ENCODE measurements around the gene ATL3. TPM values are rescaled to one million over a fixed set of nuclear protein-coding genes. Genes with fewer than 3 reads are reported as not detected.

The ATL3 gene
- total RNA-seq, 1 donor from 2014 or later = 9.4 TPM

GRCh38 chr11:63670096-63670432, 1.1 kb downstream of the ATL3 start:
- Mint-ChIP-seq H3K27me3 (peaks cover 15% of the 10 kb centered on the region), H3K4me1 (ENCODE audit: low read depth) (no peaks in the 10 kb centered on the region), H3K9me3 (ENCODE audit: low read depth) (no peaks in the 10 kb centered on the region), H3K36me3 (ENCODE audit: insufficient read depth) (peaks cover 2% of the 10 kb centered on the region), H3K27ac (no peak overlapping the region), H3K4me3 (ENCODE audit: low read depth) (peak overlapping the region; percentile 63)
- TF ChIP-seq, protein P1, sequence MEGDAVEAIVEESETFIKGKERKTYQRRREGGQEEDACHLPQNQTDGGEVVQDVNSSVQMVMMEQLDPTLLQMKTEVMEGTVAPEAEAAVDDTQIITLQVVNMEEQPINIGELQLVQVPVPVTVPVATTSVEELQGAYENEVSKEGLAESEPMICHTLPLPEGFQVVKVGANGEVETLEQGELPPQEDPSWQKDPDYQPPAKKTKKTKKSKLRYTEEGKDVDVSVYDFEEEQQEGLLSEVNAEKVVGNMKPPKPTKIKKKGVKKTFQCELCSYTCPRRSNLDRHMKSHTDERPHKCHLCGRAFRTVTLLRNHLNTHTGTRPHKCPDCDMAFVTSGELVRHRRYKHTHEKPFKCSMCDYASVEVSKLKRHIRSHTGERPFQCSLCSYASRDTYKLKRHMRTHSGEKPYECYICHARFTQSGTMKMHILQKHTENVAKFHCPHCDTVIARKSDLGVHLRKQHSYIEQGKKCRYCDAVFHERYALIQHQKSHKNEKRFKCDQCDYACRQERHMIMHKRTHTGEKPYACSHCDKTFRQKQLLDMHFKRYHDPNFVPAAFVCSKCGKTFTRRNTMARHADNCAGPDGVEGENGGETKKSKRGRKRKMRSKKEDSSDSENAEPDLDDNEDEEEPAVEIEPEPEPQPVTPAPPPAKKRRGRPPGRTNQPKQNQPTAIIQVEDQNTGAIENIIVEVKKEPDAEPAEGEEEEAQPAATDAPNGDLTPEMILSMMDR (IDR thresholded peaks at IDR 0.05; ENCODE audit: unreplicated experiment) = no peak
- DNase-seq (ENCODE audit: low spot score, unreplicated experiment) = no peak

DNA sequence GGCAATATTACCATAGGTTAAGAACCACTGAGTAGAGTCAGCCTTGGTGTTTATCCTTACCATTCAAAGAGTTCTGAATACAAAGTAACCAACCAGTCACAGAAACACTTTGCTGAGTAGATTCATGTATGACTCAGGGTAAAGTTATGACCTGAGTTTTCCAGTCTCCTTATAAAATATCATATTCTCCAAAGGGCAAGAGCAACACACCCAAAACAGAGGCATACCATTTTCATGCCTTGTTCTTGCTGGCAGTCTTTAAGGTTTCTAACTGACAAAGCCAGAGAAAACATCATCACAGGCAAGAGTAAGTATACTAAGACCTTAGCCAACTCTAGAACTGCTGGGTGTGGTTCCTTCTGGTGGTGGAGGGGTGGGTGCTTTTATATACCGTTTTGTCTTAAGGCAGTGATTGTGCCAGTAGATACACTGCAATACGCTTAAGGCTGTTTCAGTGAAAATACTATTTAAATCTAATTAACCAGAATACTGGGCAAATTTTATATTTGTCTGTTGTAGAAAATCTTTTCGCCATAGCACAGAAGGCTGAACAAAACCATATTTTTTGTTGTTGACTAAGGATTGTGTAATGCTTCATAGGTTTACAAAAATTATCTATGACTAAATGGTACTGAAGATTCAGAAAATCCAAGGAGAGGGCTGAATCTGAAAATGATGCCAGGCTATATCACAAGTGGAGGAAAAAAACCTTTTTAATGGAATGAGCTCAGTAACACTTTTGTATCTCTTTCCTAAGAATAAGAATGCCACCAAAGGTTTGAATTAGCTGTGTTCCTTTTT, 3.0 kb downstream of the ATL3 start:
- H3K4me3 Mint-ChIP-seq (ENCODE audit: low read depth) = no peak overlapping the region
- TF ChIP-seq, protein P1 (IDR thresholded peaks at IDR 0.05; ENCODE audit: unreplicated experiment) = no peak
- DNase-seq (ENCODE audit: low spot score, unreplicated experiment) = no peak
- H3K36me3 Mint-ChIP-seq (ENCODE audit: insufficient read depth) = peaks cover 2% of the 10 kb centered on the region
- H3K9me3 Mint-ChIP-seq (ENCODE audit: low read depth) = no peaks in the 10 kb centered on the region
- peaks cover 15% of the 10 kb centered on the region for H3K27me3 Mint-ChIP-seq
- no peak overlapping the region for H3K27ac Mint-ChIP-seq
- no peaks in the 10 kb centered on the region for H3K4me1 Mint-ChIP-seq (ENCODE audit: low read depth)

DNA sequence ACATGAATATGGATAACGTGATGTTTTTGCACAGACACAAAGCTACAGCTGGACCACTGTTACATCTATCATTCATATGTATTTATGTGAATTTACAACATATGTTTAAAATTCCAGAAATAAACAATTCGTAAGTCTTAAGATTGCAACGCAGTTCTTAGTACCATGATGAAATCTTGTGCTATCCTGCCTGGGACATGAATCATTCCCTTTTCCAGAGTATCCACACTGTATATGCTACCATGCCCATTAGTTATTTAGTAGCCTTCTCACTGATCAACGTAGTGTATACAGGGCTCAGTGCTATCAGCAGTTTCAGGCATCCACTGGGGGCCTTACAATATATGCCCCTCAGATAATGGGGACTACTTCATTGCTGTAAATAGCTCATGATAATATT, 4.3 kb downstream of the ATL3 start:
- H3K9me3 Mint-ChIP-seq (ENCODE audit: low read depth) = no peaks in the 10 kb centered on the region
- no peak for DNase-seq (ENCODE audit: low spot score, unreplicated experiment)
- peaks cover 1% of the 10 kb centered on the region for H3K36me3 Mint-ChIP-seq (ENCODE audit: insufficient read depth)
- no peak overlapping the region for H3K27ac Mint-ChIP-seq
- TF ChIP-seq, protein P1 (IDR thresholded peaks at IDR 0.05; ENCODE audit: unreplicated experiment) = no peak
- peaks cover 7% of the 10 kb centered on the region for H3K27me3 Mint-ChIP-seq
- H3K4me3 Mint-ChIP-seq (ENCODE audit: low read depth) = no peak overlapping the region
- no peaks in the 10 kb centered on the region for H3K4me1 Mint-ChIP-seq (ENCODE audit: low read depth)

DNA sequence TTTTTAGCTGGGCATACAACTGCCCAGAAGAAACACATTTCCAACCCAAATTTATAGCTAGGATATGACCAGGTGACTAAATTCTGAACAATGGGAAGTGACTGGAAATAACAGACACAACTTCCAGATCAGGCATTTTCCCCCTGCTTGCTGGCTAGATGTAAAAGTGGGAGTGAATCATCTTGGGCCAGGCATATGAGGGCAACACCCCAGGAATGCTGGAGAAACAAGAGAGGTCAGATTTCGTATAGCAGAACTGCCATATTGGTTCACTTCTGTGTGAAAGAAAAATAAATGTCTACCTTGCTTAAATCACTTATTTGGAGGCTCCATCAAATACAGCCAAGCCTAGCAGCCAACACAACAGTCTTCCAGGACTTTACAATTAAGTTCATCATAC, 7.4 kb downstream of the ATL3 start:
- H3K4me3 Mint-ChIP-seq (ENCODE audit: low read depth) = no peak overlapping the region
- no peak overlapping the region for H3K27ac Mint-ChIP-seq
- no peaks in the 10 kb centered on the region for H3K4me1 Mint-ChIP-seq (ENCODE audit: low read depth)

DNA sequence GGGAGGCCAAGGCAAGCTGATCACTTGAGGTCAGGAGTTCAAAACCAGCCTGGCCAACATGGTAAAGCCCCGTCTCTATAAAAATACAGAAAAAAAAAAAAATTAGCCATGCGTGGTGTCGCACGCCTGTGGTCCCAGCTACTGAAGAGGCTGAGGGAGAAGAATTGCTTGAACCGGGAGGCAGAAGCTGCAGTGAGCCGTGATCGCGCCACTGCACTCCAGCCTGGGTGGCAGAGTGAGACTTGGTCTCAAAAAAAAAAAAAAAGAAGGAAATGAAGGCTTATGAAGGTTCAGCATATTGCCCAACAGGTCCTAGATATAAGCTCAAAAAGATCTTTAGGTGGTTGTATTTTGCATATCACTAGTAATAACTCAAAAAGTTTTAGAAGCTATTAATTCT, 10.2 kb downstream of the ATL3 start:
- Mint-ChIP-seq H3K9me3 (ENCODE audit: low read depth) (no peaks in the 10 kb centered on the region), H3K4me1 (ENCODE audit: low read depth) (no peaks in the 10 kb centered on the region), H3K4me3 (ENCODE audit: low read depth) (no peak overlapping the region), H3K36me3 (ENCODE audit: insufficient read depth) (peaks cover 1% of the 10 kb centered on the region), H3K27me3 (no peaks in the 10 kb centered on the region), H3K27ac (no peak overlapping the region)
- TF ChIP-seq, protein P1 (IDR thresholded peaks at IDR 0.05; ENCODE audit: unreplicated experiment) = no peak
- no peak for DNase-seq (ENCODE audit: low spot score, unreplicated experiment)

More for the DNA sequence above, 7.4 kb downstream of the ATL3 start:
- TF ChIP-seq, protein P1 (IDR thresholded peaks at IDR 0.05; ENCODE audit: unreplicated experiment) = no peak
- H3K36me3 Mint-ChIP-seq (ENCODE audit: insufficient read depth) = no peaks in the 10 kb centered on the region
- H3K27me3 Mint-ChIP-seq = no peaks in the 10 kb centered on the region
- H3K9me3 Mint-ChIP-seq (ENCODE audit: low read depth) = no peaks in the 10 kb centered on the region
- no peak for DNase-seq (ENCODE audit: low spot score, unreplicated experiment)

All from progenitor cell of endocrine pancreas (in vitro differentiated cells).